Choroid plexus epithelial cell (primary cell): ENCODE results near the gene SEPTIN1.

Experiments
- DNase-seq: peaks from one replicate; pipeline ENCODE4 v3.0.0-alpha.2; 2010; ENCODE audit warnings: low read depth
- H3K4me3 ChIP-seq: 2 replicates; pipeline ENCODE4 v1.5.1; 2011; ENCODE audit warnings: low read depth, mild to moderate bottlenecking, control low read depth, low read length, moderate library complexity
- TF ChIP-seq, protein P1 (sequence below): conservative IDR thresholded peaks from 2 replicates; pipeline ENCODE4 v1.5.1; 2011; ENCODE audit warnings: low read depth, mild to moderate bottlenecking, control low read depth, inconsistent platforms, low read length, moderate library complexity

Gene SEPTIN1

GRCh38 chr16:30372725-30373124 is 9.6 kb downstream of the SEPTIN1 start:
- TF ChIP-seq, protein P1, sequence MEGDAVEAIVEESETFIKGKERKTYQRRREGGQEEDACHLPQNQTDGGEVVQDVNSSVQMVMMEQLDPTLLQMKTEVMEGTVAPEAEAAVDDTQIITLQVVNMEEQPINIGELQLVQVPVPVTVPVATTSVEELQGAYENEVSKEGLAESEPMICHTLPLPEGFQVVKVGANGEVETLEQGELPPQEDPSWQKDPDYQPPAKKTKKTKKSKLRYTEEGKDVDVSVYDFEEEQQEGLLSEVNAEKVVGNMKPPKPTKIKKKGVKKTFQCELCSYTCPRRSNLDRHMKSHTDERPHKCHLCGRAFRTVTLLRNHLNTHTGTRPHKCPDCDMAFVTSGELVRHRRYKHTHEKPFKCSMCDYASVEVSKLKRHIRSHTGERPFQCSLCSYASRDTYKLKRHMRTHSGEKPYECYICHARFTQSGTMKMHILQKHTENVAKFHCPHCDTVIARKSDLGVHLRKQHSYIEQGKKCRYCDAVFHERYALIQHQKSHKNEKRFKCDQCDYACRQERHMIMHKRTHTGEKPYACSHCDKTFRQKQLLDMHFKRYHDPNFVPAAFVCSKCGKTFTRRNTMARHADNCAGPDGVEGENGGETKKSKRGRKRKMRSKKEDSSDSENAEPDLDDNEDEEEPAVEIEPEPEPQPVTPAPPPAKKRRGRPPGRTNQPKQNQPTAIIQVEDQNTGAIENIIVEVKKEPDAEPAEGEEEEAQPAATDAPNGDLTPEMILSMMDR = no peak
- no peak for DNase-seq
- no peak overlapping the region for H3K4me3 ChIP-seq

DNA sequence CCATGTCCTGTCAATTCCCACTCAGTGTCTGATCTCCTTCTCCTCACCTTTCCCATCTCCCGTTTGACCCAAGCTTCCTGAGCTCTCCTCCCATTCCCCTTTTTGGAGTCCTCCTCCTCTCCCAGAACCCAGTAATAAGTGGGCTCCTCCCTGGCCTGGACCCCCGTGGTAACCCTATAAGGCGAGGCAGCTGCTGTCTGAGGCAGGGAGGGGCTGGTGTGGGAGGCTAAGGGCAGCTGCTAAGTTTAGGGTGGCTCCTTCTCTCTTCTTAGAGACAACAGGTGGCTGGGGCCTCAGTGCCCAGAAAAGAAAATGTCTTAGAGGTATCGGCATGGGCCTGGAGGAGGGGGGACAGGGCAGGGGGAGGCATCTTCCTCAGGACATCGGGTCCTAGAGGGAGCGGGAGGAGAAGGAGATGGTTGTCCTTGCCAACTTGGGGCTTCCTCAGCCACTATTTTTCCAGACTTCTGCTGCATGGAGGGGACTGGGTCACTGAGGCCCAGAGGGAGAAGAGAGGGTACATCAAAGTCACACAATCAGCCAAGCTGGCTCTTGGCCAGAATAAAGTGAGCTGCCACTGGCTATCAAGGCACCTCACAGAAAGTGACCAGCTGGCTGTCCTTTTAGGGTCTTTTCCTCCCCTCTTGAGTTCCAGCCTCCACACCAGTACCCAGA is 10.2 kb downstream of the SEPTIN1 start:
- TF ChIP-seq, protein P1 = no peak
- no peak for DNase-seq
- H3K4me3 ChIP-seq = no peak overlapping the region

- no peak for DNase-seq
- H3K4me3 ChIP-seq = peak overlapping the region; percentile 66
- TF ChIP-seq, protein P1 = no peak
Measured at GRCh38 chr16:30371248-30371816, 11.0 kb downstream of the SEPTIN1 start.

DNA sequence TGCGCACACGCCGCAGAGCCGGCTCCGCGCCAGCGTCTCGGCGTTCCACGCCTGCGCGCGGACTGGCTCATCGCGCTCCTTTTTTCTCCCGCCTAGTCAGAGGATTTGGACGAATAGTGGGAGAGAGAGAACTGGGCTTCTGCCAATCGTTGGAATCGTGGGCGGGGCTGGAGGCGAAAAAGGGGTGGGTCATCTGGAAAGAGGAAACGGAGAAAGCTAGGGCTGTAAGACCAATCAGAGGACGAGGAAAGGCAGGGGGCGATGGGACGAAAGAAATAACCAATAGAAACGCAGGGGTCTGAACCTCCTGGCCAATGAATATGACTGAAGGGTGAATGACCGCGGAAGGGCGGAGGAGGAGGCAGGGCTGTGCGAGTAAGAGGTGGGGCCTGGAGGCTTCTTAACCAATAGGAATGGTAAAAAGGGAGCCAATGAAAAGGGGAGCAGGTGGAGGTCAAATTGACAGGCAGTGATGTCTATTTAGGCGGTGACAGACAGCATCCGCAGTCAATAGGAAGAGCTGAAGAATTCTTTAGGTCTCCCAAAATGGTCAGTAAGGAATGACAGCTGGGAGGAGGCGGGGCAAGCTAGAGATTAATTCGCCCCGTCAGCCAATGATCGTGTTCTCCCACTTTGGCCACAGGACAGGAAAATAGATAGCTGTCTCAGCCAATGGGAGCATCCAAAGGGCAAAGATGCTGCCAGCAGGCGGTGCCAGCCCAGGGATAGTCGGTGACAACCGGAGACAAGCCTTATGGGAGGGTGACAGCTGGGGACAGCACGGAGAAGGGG is 11.7 kb downstream of the SEPTIN1 start, which contains the start of gene TBC1D10B:
Gene TBC1D10B, minus strand, starts transcription at position 39 of the 792 bp plus-strand sequence. CDS start 311 bp downstream, outside the sequence.
- peak; percentile 100 for DNase-seq

GRCh38 chr16:30369938-30370455 is 12.4 kb downstream of the SEPTIN1 start:
- no peak for DNase-seq
- peak overlapping the region; percentile 72 for H3K4me3 ChIP-seq
- TF ChIP-seq, protein P1 = no peak

More for the DNA sequence above, 11.7 kb downstream of the SEPTIN1 start, which contains the start of gene TBC1D10B:
- peak within 1 kb of the TSS; percentile 72 for H3K4me3 ChIP-seq
- TF ChIP-seq, protein P1 = peak; percentile 48

GRCh38 chr16:30369091-30369937 is 13.0 kb downstream of the SEPTIN1 start:
- TF ChIP-seq, protein P1 = no peak
- H3K4me3 ChIP-seq = peak overlapping the region; percentile 72
- DNase-seq = peak; percentile 25
